Endothelial cell of umbilical vein (primary cell): ENCODE results near the gene CFAP61. TPM values are rescaled to one million over a fixed set of nuclear protein-coding genes. Genes with fewer than 3 reads are reported as not detected.

ENCODE experiments used
- BruUV-seq: library from RNA; stranded (reverse); fragments of 400-500 nt; replicated peaks from 2 replicates; lab custom pipeline; 2021; lab: Mats Ljungman, UMichigan
- CTCF ChIA-PET: fragments of 300-600, 350-600 bp; sonication (Branson Sonifier 250); formaldehyde crosslinking; loops from one replicate; lab custom pipeline; 2021; ENCODE audit warnings: antibody characterized with exemption, inconsistent platforms; lab: Charles Lee
- POLR2A ChIA-PET: fragments of 300-600, 350-600 bp; sonication (Branson Sonifier 250); formaldehyde crosslinking; loops from one replicate; lab custom pipeline; 2021; ENCODE audit warnings: antibody characterized with exemption, inconsistent platforms; lab: Charles Lee
- DNase-seq: peaks from one replicate; pipeline ENCODE4 v3.0.0-alpha.2; 2011; ENCODE audit warnings: low read depth, low spot score
- FAIRE-seq: peaks from 2 replicates; lab custom pipeline; 2011; peaks lifted over from hg19 to GRCh38; lab: Jason Lieb, UNC
- H2AFZ ChIP-seq: 2 replicates; pipeline ENCODE4 v1.6.0; 2012; ENCODE audit warnings: low read depth, low read length, control low read depth, inconsistent platforms
- H3K27ac ChIP-seq: 2 replicates; pipeline ENCODE4 v1.5.1; 2011; ENCODE audit warnings: low read depth, mild to moderate bottlenecking, control low read depth, low read length, moderate library complexity; ENCODE audit not compliant: insufficient read depth
- H3K27me3 ChIP-seq, 2 experiments: 2 replicates each; pipeline versions ENCODE4 v1.6.0 to v1.6.1; 2011; ENCODE audit warnings: low read length in 2 of 2, mixed read lengths in 1 of 2; ENCODE audit not compliant: control insufficient read depth in 2 of 2, insufficient read depth in 2 of 2
- H3K36me3 ChIP-seq, 2 experiments: 2 replicates in 1 of 2; 3 replicates in 1 of 2; pipeline ENCODE4 v1.5.1; 2011; ENCODE audit warnings: low read length in 2 of 2, mild to moderate bottlenecking in 1 of 2, moderate library complexity in 1 of 2; ENCODE audit not compliant: control insufficient read depth in 2 of 2, insufficient read depth in 2 of 2; ENCODE audit errors: extremely low read depth in 1 of 2
- H3K4me1 ChIP-seq: 3 replicates; pipeline ENCODE4 v1.5.1; 2011; ENCODE audit warnings: mild to moderate bottlenecking, low read length; ENCODE audit not compliant: control insufficient read depth, insufficient read depth; ENCODE audit errors: extremely low read depth
- H3K4me2 ChIP-seq: 2 replicates; pipeline ENCODE4 v1.6.1; 2011; ENCODE audit warnings: low read length, control low read depth, mixed read lengths; ENCODE audit not compliant: insufficient read depth
- H3K4me3 ChIP-seq, 3 experiments: fragments of 200-600 bp in 1 of 3; sonication (generic), shearing (Covaris generic) in 1 of 3; replicated peaks in 1 of 3; 2 replicates each; pipeline ENCODE4 v1.5.1; 2011 to 2016; ENCODE audit warnings: control low read depth in 3 of 3, low read length in 3 of 3, mild to moderate bottlenecking in 2 of 3, inconsistent platforms in 1 of 3, low read depth in 1 of 3, moderate library complexity in 1 of 3; ENCODE audit not compliant: insufficient read depth in 1 of 3
- H3K79me2 ChIP-seq: 2 replicates; pipeline ENCODE4 v1.6.0; 2012; ENCODE audit warnings: low read length, inconsistent platforms; ENCODE audit not compliant: control insufficient read depth, insufficient read depth
- H3K9ac ChIP-seq: replicated peaks from 2 replicates; pipeline ENCODE3; 2011; ENCODE audit warnings: low read length, control low read depth; ENCODE audit not compliant: insufficient read depth; ENCODE audit errors: extremely low read depth
- H3K9me1 ChIP-seq: replicated peaks from 3 replicates; pipeline ENCODE4 v1.6.0; 2011; ENCODE audit warnings: mild to moderate bottlenecking, low read length; ENCODE audit not compliant: control insufficient read depth, insufficient read depth; ENCODE audit errors: extremely low read depth
- H3K9me3 ChIP-seq: replicated peaks from 2 replicates; pipeline ENCODE4 v1.5.1; 2012; ENCODE audit warnings: low read length, inconsistent platforms; ENCODE audit not compliant: control insufficient read depth, insufficient read depth
- H4K20me1 ChIP-seq: replicated peaks from 2 replicates; pipeline ENCODE3; 2011; ENCODE audit warnings: mild to moderate bottlenecking, low read length; ENCODE audit not compliant: control insufficient read depth, insufficient read depth; ENCODE audit errors: extremely low read depth
- CTCF ChIP-seq, 2 donors: IDR thresholded peaks; 1 replicate in 1 of 2; 2 replicates in 1 of 2; pipeline ENCODE4 v1.5.1; 2011; ENCODE audit warnings: low read length in 2 of 2, mild to moderate bottlenecking in 2 of 2, moderate library complexity in 2 of 2, control low read depth in 1 of 2, inconsistent platforms in 1 of 2, low read depth in 1 of 2; ENCODE audit not compliant: insufficient read depth in 1 of 2; ENCODE audit errors: extremely low read depth in 1 of 2
- EZH2 ChIP-seq: IDR thresholded peaks from 2 replicates; pipeline ENCODE4 v1.6.1; 2012; ENCODE audit warnings: borderline replicate concordance, low read depth, mild to moderate bottlenecking, moderate library complexity, low read length, inconsistent platforms; ENCODE audit not compliant: severe bottlenecking
- FOS ChIP-seq: IDR thresholded peaks from 2 replicates; pipeline ENCODE4 v1.6.1; 2011; ENCODE audit warnings: mild to moderate bottlenecking, low read length, moderate library complexity, borderline replicate concordance; ENCODE audit not compliant: insufficient read depth
- GATA2 ChIP-seq: IDR thresholded peaks from 2 replicates; pipeline ENCODE4 v1.7.0; 2011; ENCODE audit warnings: low read depth, mild to moderate bottlenecking, moderate library complexity, mixed read lengths, low read length; ENCODE audit not compliant: insufficient read length, insufficient read depth
- JUN ChIP-seq: IDR thresholded peaks from 2 replicates; pipeline ENCODE4 v1.6.1; 2011; ENCODE audit warnings: borderline replicate concordance, low read depth; ENCODE audit not compliant: insufficient read length, insufficient read depth
- MYC ChIP-seq: IDR thresholded peaks from one replicate; pipeline ENCODE4 v1.6.1; 2011; ENCODE audit warnings: mild to moderate bottlenecking, low read depth, low read length
- POLR2A ChIP-seq: IDR thresholded peaks from 2 replicates; pipeline ENCODE4 v1.6.1; 2012; ENCODE audit warnings: low read depth, mild to moderate bottlenecking, control low read depth, low read length
- POLR2AphosphoS5 ChIP-seq: IDR thresholded peaks from 2 replicates; pipeline ENCODE4 v1.6.1; 2012; ENCODE audit warnings: low read depth, mild to moderate bottlenecking, control low read depth, low read length, moderate library complexity; ENCODE audit not compliant: insufficient read depth
- dilution Hi-C: fragments of 300-500 bp; cut with MboI; formaldehyde crosslinking; loops from one replicate; pipeline ENCODE4 v1.15.0; 2019; ENCODE audit warnings: low sequenced_read_pairs; ENCODE audit not compliant: extremely low pct_ligation_motif_present
- intact Hi-C: fragments of 100-400 bp; cut with micrococcal nuclease; formaldehyde crosslinking; loops from one replicate; pipeline ENCODE4 v1.10.0; 2022
- polyA plus RNA-seq, 4 experiments: library from polyadenylated mRNA; depleted of rRNA in 3 of 4; stranded (reverse) in 3 of 4; unstranded in 1 of 4; fragments of >200 nt; gene quantifications; 2 replicates each; pipeline versions ENCODE4 v1.2.1 to v1.2.3, GENCODE V29; 2011 to 2012; ENCODE audit warnings: missing spikeins in 1 of 4
- total RNA-seq: library from RNA; stranded (reverse); gene quantifications from 2 replicates; pipeline ENCODE4 v1.2.3, GENCODE V29; 2021
- TF ChIP-seq, protein P1 (sequence below): IDR thresholded peaks from 2 replicates; pipeline ENCODE4 v1.6.1; 2011; ENCODE audit not compliant: insufficient read depth, insufficient read length

The CFAP61 gene
- total and polyA plus RNA-seq, 2 donors (not counting 3 experiments of a cell fraction or from before 2014, with no cell fraction given), result not detected

GRCh38 chr20:20201124-20201523, 148.8 kb downstream of the CFAP61 start:
- FAIRE-seq (no peak), DNase-seq (no peak)
- TF ChIP-seq CTCF (IDR thresholded peaks at IDR 0.05; ENCODE audit: extremely low read depth in 1 of 2, insufficient read depth in 1 of 2, low read depth in 1 of 2, low read length in 2 of 2) (no peak), POLR2AphosphoS5 (no peak), POLR2A (no peak), FOS (no peak), MYC (no peak), GATA2 (no peak), JUN (no peak), EZH2 (no peak)
- TF ChIP-seq, protein P1, sequence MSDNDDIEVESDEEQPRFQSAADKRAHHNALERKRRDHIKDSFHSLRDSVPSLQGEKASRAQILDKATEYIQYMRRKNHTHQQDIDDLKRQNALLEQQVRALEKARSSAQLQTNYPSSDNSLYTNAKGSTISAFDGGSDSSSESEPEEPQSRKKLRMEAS, result no peak
- Histone ChIP-seq H4K20me1 (no peaks in the 10 kb centered on the region), H3K27ac (no peak overlapping the region), H3K27me3 (peaks cover 0 to 2% of the 10 kb centered on the region in 2 experiments), H3K36me3 (no peaks in the 10 kb centered on the region), H3K9ac (no peak overlapping the region), H2AFZ (no peak overlapping the region), H3K79me2 (no peaks in the 10 kb centered on the region), H3K9me3 (no peaks in the 10 kb centered on the region), H3K4me1 (no peaks in the 10 kb centered on the region), H3K4me2 (no peak overlapping the region), H3K4me3 (no peak overlapping the region), H3K9me1 (no peaks in the 10 kb centered on the region)
- dilution Hi-C loops, result no loop called here
- BruUV-seq, result no TSS peak
- POLR2A ChIA-PET, result no interaction called here
- intact Hi-C loops, result no loop called here
- CTCF ChIA-PET, result no interaction called here
